Stomach (tissue), 9 donors: ENCODE results near the gene SLC24A1. TPM values are rescaled to one million over a fixed set of nuclear protein-coding genes. Genes with fewer than 3 reads are reported as not detected.
"Not testable (repeated sequence)": the region's sequence is repeated elsewhere in the genome, so short reads cannot be mapped to it uniquely, and the experiment has no call there.

Experiments
- DNase-seq, 2 donors: peaks; one replicate each; pipeline versions ENCODE4 v3.0.0 to v3.0.0-alpha.2; 2013 to 2019
- H3K27ac ChIP-seq, 5 donors: fragments of 200-600 bp in 4 of 5; sonication (generic) in 4 of 5; one replicate each; pipeline ENCODE4 v1.5.1; 2013 to 2019; ENCODE audit warnings: mild to moderate bottlenecking in 1 of 5, moderate library complexity in 1 of 5
- H3K27me3 ChIP-seq, 3 donors: fragments of 200-600 bp; sonication (generic); one replicate each; pipeline ENCODE4 v1.5.1; 2017 to 2019; ENCODE audit warnings: mixed run types in 1 of 3
- H3K36me3 ChIP-seq, 4 donors: fragments of 200-600 bp; sonication (generic); 1 replicate in 3 of 4; 2 replicates in 1 of 4; pipeline ENCODE4 v1.5.1; 2016 to 2019
- H3K4me1 ChIP-seq, 4 donors: fragments of 200-600 bp; sonication (generic); one replicate each; pipeline ENCODE4 v1.5.1; 2016 to 2019
- H3K4me3 ChIP-seq, 4 donors: fragments of 200-600 bp; sonication (generic) in 3 of 4; one replicate each; pipeline ENCODE4 v1.5.1; 2016 to 2019; ENCODE audit warnings: mild to moderate bottlenecking in 1 of 4
- H3K9me3 ChIP-seq, 4 donors: fragments of 200-600 bp; sonication (generic); one replicate each; pipeline ENCODE4 v1.5.1; 2016 to 2019
- EP300 ChIP-seq: sonication (generic); formaldehyde crosslinking; IDR thresholded peaks from one replicate; pipeline ENCODE4 v1.6.1; 2017; ENCODE audit warnings: antibody characterized with exemption
- POLR2A ChIP-seq, 4 donors: fragments of 450-650 bp; IDR thresholded peaks; one replicate each; pipeline ENCODE4 v1.6.1; 2016; ENCODE audit warnings: antibody characterized with exemption in 4 of 4, control low read depth in 2 of 4, mild to moderate bottlenecking in 1 of 4, moderate library complexity in 1 of 4
- POLR2AphosphoS5 ChIP-seq, 3 donors: sonication (generic); formaldehyde crosslinking; IDR thresholded peaks; one replicate each; pipeline ENCODE4 v1.6.1; 2016; ENCODE audit warnings: antibody characterized with exemption in 3 of 3
- WGBS, 5 donors: extraction: QIAGEN DNeasy Blood & Tissue Kit in 3 of 5; methylation state at CpG; one replicate each; pipeline versions ENCODE4 v1.1.5 to v1.1.7; 2013 to 2018; 5-methylcytosine and 5-hydroxymethylcytosine counted together
- intact Hi-C: fragments of 100-400 bp; cut with DNase I; formaldehyde crosslinking; loops from one replicate; pipeline ENCODE4 v1.15.1; 2023; ENCODE audit warnings: low total_unique reads
- polyA plus RNA-seq, 3 donors: library from polyadenylated mRNA; stranded (reverse); fragments of 200-250 nt; gene quantifications; one replicate each; pipeline ENCODE4 v1.2.3, GENCODE V29; 2013
- total RNA-seq, 5 donors: library from RNA; depleted of rRNA; stranded (reverse); fragments of >200 nt; gene quantifications; one replicate each; pipeline versions ENCODE4 v1.1.0 to v1.2.3, GENCODE V29; 2014 to 2016
- TF ChIP-seq, protein P1 (sequence below), 7 experiments: fragments of 450-650 bp in 4 of 7; fragments of 200-600 bp in 3 of 7; sonication (generic) in 3 of 7; IDR thresholded peaks; one replicate each; pipeline ENCODE4 v1.5.1; 2016 to 2019; ENCODE audit warnings: antibody characterized with exemption in 7 of 7, control low read depth in 2 of 7, mild to moderate bottlenecking in 1 of 7
- donor health status: healthy with polysubstance abuse.
- donor health status: Bipolar disorder and iron deficiency.
- donor health status: healthy.

Gene SLC24A1
- total and polyA plus RNA-seq, 8 donors, result 1.3 to 18.5 (median 6.0) TPM; not detected in 1

DNA sequence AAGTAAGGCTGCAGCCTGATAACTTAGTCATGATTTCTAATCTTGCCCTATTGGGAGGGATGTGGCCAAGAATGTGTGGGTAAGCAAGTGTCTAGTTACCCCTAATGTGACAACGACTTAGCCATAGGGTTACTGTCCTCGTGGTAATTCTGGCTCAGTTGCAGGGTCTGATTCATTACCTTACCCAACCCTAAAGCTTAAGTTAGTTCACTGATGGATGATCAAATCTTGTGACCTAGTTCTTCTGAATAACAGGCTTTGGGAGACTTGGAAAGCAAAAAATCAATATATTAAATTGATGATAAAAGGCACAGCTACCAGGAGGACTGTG, 9.2 kb upstream of the SLC24A1 start:
- H3K4me3 ChIP-seq, result no peak overlapping the region

DNA sequence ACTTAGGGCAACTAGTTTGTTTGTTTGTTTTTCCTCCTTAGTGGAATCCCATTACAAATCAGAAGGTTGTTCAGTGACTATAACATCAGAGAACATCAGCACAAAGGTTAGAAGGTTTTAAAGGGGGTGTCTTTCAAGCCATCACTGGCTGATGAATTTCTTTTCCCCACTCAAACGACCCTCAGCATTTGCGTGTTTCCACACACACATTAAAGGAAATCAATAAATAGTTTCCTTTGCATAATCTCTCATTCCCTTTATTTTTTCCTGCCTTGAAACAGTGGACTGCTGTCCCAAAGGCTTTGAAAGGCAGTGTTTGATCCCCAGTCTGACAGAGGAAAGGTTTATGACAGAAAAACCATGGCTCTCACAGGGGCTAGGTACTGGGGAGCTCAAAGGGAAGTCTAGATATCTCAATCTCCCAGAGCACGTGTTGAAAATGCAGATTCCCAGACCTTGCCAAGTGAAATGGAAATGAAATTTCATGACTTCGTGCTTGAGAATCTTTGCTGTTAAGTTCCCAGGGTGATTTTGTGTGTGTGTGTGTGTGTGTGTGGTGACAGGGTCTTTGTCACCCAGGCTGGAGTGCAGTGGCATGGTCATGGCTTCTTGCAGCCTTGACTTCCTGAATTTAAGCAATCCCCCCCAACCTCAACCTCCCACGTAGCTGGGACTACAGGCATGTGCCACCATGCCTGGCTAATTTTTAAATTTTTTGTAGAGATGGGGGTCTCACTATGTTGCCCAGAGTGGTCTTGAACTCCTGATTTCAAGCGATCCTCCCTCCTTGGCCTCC, 8.6 kb upstream of the SLC24A1 start:
- intact Hi-C loops, result no loop called here
- TF ChIP-seq, protein P1, sequence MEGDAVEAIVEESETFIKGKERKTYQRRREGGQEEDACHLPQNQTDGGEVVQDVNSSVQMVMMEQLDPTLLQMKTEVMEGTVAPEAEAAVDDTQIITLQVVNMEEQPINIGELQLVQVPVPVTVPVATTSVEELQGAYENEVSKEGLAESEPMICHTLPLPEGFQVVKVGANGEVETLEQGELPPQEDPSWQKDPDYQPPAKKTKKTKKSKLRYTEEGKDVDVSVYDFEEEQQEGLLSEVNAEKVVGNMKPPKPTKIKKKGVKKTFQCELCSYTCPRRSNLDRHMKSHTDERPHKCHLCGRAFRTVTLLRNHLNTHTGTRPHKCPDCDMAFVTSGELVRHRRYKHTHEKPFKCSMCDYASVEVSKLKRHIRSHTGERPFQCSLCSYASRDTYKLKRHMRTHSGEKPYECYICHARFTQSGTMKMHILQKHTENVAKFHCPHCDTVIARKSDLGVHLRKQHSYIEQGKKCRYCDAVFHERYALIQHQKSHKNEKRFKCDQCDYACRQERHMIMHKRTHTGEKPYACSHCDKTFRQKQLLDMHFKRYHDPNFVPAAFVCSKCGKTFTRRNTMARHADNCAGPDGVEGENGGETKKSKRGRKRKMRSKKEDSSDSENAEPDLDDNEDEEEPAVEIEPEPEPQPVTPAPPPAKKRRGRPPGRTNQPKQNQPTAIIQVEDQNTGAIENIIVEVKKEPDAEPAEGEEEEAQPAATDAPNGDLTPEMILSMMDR (IDR thresholded peaks at IDR 0.05), result no peak
- no peak for TF ChIP-seq POLR2A (IDR thresholded peaks at IDR 0.05)
- no peak for TF ChIP-seq EP300
- no peak for TF ChIP-seq POLR2AphosphoS5 (IDR thresholded peaks at IDR 0.05)
- H3K36me3 ChIP-seq, result no peaks in the 10 kb centered on the region
- H3K9me3 ChIP-seq, result no peaks in the 10 kb centered on the region
- H3K4me3 ChIP-seq, result no peak overlapping the region
- H3K27me3 ChIP-seq, result no peaks in the 10 kb centered on the region
- H3K27ac ChIP-seq, result peak overlapping the region in 2 of 5 donors; percentile 92 to 95
- DNase-seq, result no peak
- WGBS, 5 donors, result 77 to 85% (median 79%) methylated on average over 6 of the region's 6 CpGs
- peaks cover 14 to 40% (median 33%) of the 10 kb centered on the region in 4 donors for H3K4me1 ChIP-seq

More for the DNA sequence above, 9.2 kb upstream of the SLC24A1 start:
- Histone ChIP-seq H3K4me1 (peaks cover 14 to 46% (median 33%) of the 10 kb centered on the region in 4 donors), H3K27me3 (no peaks in the 10 kb centered on the region), H3K9me3 (no peaks in the 10 kb centered on the region), H3K36me3 (no peaks in the 10 kb centered on the region), H3K27ac (peak overlapping the region in 2 of 5 donors; percentile 92 to 95)
- DNase-seq, result no peak
- intact Hi-C loops, result no loop called here
- 34 to 73% (median 59%) methylated on average over 2 of the region's 2 CpGs for WGBS, 5 donors
- TF ChIP-seq, protein P1 (IDR thresholded peaks at IDR 0.05), result no peak
- TF ChIP-seq POLR2A (IDR thresholded peaks at IDR 0.05) (no peak), POLR2AphosphoS5 (IDR thresholded peaks at IDR 0.05) (no peak), EP300 (no peak)

DNA sequence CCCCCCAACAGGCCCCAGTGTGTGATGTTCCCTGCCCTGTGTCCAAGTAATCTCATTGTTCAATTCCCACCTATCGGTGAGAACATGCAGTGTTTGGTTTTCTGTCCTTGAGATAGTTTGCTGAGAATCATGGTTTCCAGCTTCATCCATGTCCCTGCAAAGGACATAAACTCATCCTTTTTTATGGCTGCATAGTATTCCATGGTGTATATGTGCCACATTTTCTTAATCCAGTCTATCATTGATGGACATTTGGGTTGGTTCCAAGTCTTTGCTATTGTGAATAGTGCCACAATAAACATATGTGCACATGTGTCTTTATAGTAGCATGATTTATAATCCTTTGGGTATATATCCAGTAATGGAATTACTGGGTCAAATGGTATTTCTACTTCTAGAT, 5.9 kb upstream of the SLC24A1 start:
- WGBS, 5 donors, result 86 to 100% (median 96%) methylated on average over 1 of the region's 1 CpG
- not testable (repeated sequence) for H3K4me3 ChIP-seq, DNase-seq

DNA sequence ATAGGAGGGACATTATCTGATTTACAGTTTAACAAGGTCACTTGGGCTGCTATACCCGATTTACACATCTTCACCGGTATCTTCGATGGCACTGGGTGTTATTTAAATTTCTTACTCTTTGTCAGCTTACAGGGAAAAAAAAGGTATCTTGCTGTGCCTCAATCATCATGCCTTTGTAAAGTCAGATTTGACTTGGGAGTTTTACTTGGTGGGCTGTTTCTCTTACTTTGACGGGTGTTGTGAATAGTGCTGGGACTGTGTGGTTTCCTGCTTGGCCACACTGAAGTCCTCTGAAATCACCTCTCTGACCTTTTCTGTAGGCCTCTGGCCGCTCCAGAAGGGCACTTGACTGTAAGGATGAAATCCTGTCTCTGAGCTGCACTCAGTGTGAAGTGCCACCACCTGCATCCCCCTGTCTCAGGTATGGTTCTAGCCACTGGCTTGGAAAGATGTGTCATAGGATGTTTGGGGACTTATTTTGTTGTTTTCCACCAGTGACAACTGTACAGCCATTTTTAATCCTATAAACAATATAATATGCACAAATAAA, 3.1 kb upstream of the SLC24A1 start:
- H3K27me3 ChIP-seq, result no peaks in the 10 kb centered on the region
- no peak for DNase-seq
- no peak overlapping the region for H3K4me3 ChIP-seq
- peaks cover 0 to 6% (median 0%) of the 10 kb centered on the region in 4 donors for H3K36me3 ChIP-seq
- no peaks in the 10 kb centered on the region for H3K4me1 ChIP-seq
- TF ChIP-seq, protein P1 (IDR thresholded peaks at IDR 0.05), result no peak
- TF ChIP-seq POLR2A (IDR thresholded peaks at IDR 0.05) (no peak), POLR2AphosphoS5 (IDR thresholded peaks at IDR 0.05) (no peak), EP300 (no peak)
- intact Hi-C loops, result no loop called here
- no peaks in the 10 kb centered on the region for H3K9me3 ChIP-seq
- H3K27ac ChIP-seq, result no peak overlapping the region
- WGBS, 5 donors, result 61 to 70% (median 64%) methylated on average over 5 of the region's 5 CpGs

More for the DNA sequence above, 5.9 kb upstream of the SLC24A1 start:
- H3K4me1 ChIP-seq, result peaks cover 8 to 19% (median 12%) of the 10 kb centered on the region in 4 donors
- H3K36me3 ChIP-seq, H3K9me3 ChIP-seq, H3K27ac ChIP-seq, H3K27me3 ChIP-seq, intact Hi-C loops: not testable (repeated sequence)
